ENCODE results near the gene ZNF335. TPM values are rescaled to one million over a fixed set of nuclear protein-coding genes. Genes with fewer than 3 reads are reported as not detected.

The ZNF335 gene
- total and polyA plus RNA-seq, 7 experiments from 2014 or later = 7.1 to 95.2 (median 49.7) TPM

DNA sequence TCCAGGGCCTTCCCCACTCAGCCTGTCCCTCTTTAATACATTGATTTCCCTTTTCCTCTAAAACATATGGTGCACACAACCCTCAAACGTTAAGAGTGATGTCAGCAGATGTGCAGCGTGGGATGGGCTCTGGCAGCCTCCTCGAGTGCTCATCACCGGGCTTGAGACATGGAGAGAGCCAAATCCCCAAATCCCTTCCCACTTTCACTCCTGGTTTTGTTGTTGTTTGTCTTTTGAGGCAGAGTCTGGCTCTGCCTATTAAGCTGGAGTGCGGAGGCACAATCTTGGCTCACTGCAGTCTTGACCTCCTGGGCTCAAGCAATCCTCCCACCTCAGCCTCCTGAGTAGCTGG lies 54.2 kb downstream of the ZNF335 start:
- Mint-ChIP-seq H3K27ac (no peak overlapping the region), H3K4me3 (no peak overlapping the region), H3K27me3 (peaks cover 17 to 43% (median 21%) of the 10 kb centered on the region in 5 donors), H3K9me3 (no peaks in the 10 kb centered on the region), H3K36me3 (no peaks in the 10 kb centered on the region), H3K4me1 (peaks cover 0 to 6% (median 0%) of the 10 kb centered on the region in 7 donors)
- intact Hi-C loops (cut with micrococcal nuclease) = no loop called here
- DNase-seq (no peak), ATAC-seq (no peak)
- Histone ChIP-seq H3K4me1 (ENCODE audit: control insufficient read depth in 2 of 2, insufficient read depth in 2 of 2, low read length in 2 of 2) (no peaks in the 10 kb centered on the region), H3K27ac (ENCODE audit: low read depth, low read length) (no peak overlapping the region), H3K36me3 (ENCODE audit: control insufficient read depth in 2 of 3, insufficient read depth in 3 of 3, low read length in 3 of 3) (no peaks in the 10 kb centered on the region), H3K9me3 (ENCODE audit: control insufficient read depth in 2 of 3, low read length in 3 of 3) (no peaks in the 10 kb centered on the region), H3K4me3 (ENCODE audit: low read length) (no peak overlapping the region), H3K27me3 (ENCODE audit: control insufficient read depth in 2 of 2, insufficient read depth in 2 of 2, low read length in 2 of 2) (no peaks in the 10 kb centered on the region)
- CTCF ChIA-PET = interaction anchor here (0.6 kb wide), 1 partner anchor 100 kb away, joined by 3 read pairs; no protein-coding TSS in a partner anchor
- POLR2A ChIA-PET = interaction anchor here (1.4 kb wide), 1 partner anchor 12 kb away, joined by 5 read pairs; no protein-coding TSS in a partner anchor

- Histone ChIP-seq H3K27ac (ENCODE audit: low read depth, low read length) (no peak overlapping the region), H3K36me3 (ENCODE audit: control insufficient read depth in 2 of 3, insufficient read depth in 3 of 3, low read length in 3 of 3) (no peaks in the 10 kb centered on the region), H3K27me3 (ENCODE audit: control insufficient read depth in 2 of 2, insufficient read depth in 2 of 2, low read length in 2 of 2) (no peaks in the 10 kb centered on the region), H3K4me3 (ENCODE audit: low read length) (no peak overlapping the region), H3K9me3 (ENCODE audit: control insufficient read depth in 2 of 3, low read length in 3 of 3) (no peaks in the 10 kb centered on the region), H3K4me1 (ENCODE audit: control insufficient read depth in 2 of 2, insufficient read depth in 2 of 2, low read length in 2 of 2) (peaks cover 13 to 17% of the 10 kb centered on the region in 2 donors)
- Mint-ChIP-seq H3K9me3 (no peaks in the 10 kb centered on the region), H3K36me3 (no peaks in the 10 kb centered on the region), H3K27me3 (peaks cover 16 to 29% (median 22%) of the 10 kb centered on the region in 5 donors), H3K4me1 (peaks cover 0 to 21% (median 16%) of the 10 kb centered on the region in 7 donors), H3K4me3 (peak overlapping the region in 2 of 10 donors; percentile 37 to 41), H3K27ac (no peak overlapping the region)
- ChIA-PET CTCF (no interaction called here), POLR2A (no interaction called here)
- ATAC-seq (no peak), DNase-seq (no peak)
- intact Hi-C loops (cut with micrococcal nuclease) = no loop called here
Observed at GRCh38 chr20:45913116-45913515, 58.9 kb downstream of the ZNF335 start.

GRCh38 chr20:45912344-45912682 lies 59.7 kb downstream of the ZNF335 start:
- Histone ChIP-seq H3K4me1 (ENCODE audit: control insufficient read depth in 2 of 2, insufficient read depth in 2 of 2, low read length in 2 of 2) (peaks cover 13 to 17% of the 10 kb centered on the region in 2 donors), H3K9me3 (ENCODE audit: control insufficient read depth in 2 of 3, low read length in 3 of 3) (no peaks in the 10 kb centered on the region), H3K4me3 (ENCODE audit: low read length) (no peak overlapping the region), H3K27me3 (ENCODE audit: control insufficient read depth in 2 of 2, insufficient read depth in 2 of 2, low read length in 2 of 2) (no peaks in the 10 kb centered on the region), H3K36me3 (ENCODE audit: control insufficient read depth in 2 of 3, insufficient read depth in 3 of 3, low read length in 3 of 3) (no peaks in the 10 kb centered on the region), H3K27ac (ENCODE audit: low read depth, low read length) (no peak overlapping the region)
- ATAC-seq = no peak
- ChIA-PET CTCF (no interaction called here), POLR2A (no interaction called here)
- Mint-ChIP-seq H3K4me1 (peaks cover 0 to 21% (median 16%) of the 10 kb centered on the region in 7 donors), H3K27ac (no peak overlapping the region), H3K9me3 (no peaks in the 10 kb centered on the region), H3K36me3 (no peaks in the 10 kb centered on the region), H3K4me3 (peak overlapping the region in 9 of 10 donors; percentile 51 to 84 (median 66)), H3K27me3 (peaks cover 16 to 25% (median 22%) of the 10 kb centered on the region in 5 donors)
- intact Hi-C loops (cut with micrococcal nuclease) = no loop called here
- DNase-seq = no peak

GRCh38 chr20:45911486-45912343 lies 60.3 kb downstream of the ZNF335 start, which contains the start of gene PLTP:
Gene PLTP, minus strand, starts transcription at chr20:45912155. Its CDS starts 703 bp downstream, at chr20:45911452.
- H3K27me3 Mint-ChIP-seq = peaks cover 15 to 24% (median 18%) of the 10 kb centered on the region in 5 donors
- no peaks in the 10 kb centered on the region for H3K36me3 ChIP-seq (ENCODE audit: control insufficient read depth in 2 of 3, insufficient read depth in 3 of 3, low read length in 3 of 3)
- ChIA-PET CTCF (no interaction called here), POLR2A (interaction anchor here (0.6 to 3.2 kb wide), 2 partner anchors 22 kb away, joined by 3 to 18 read pairs; partner anchors contain the start of gene PCIF1)
- intact Hi-C loops (cut with micrococcal nuclease) = loop anchor here (1.0 to 2.0 kb wide), 5 partner anchors 22 to 61 kb away; partner anchors contain the start of genes ACOT8 (in 1 of the 2), PCIF1 (in 1 of the 2), ZNF335 (in 1 of the 2) and ZSWIM1 (in 1 of the 2)
- no peaks in the 10 kb centered on the region for H3K9me3 ChIP-seq (ENCODE audit: control insufficient read depth in 2 of 3, low read length in 3 of 3)
- H3K27ac Mint-ChIP-seq = peak within 1 kb of the TSS in 4 of 9 donors; percentile 25 to 46 (median 41)
- peaks cover 0 to 21% (median 16%) of the 10 kb centered on the region in 7 donors for H3K4me1 Mint-ChIP-seq
- H3K36me3 Mint-ChIP-seq = no peaks in the 10 kb centered on the region
- no peaks in the 10 kb centered on the region for H3K9me3 Mint-ChIP-seq
- H3K27me3 ChIP-seq (ENCODE audit: control insufficient read depth in 2 of 2, insufficient read depth in 2 of 2, low read length in 2 of 2) = no peaks in the 10 kb centered on the region
- peak within 1 kb of the TSS; percentile 2 for H3K27ac ChIP-seq (ENCODE audit: low read depth, low read length)
- peak; percentile 15 for ATAC-seq
- peaks cover 13 to 17% of the 10 kb centered on the region in 2 donors for H3K4me1 ChIP-seq (ENCODE audit: control insufficient read depth in 2 of 2, insufficient read depth in 2 of 2, low read length in 2 of 2)
- peak within 1 kb of the TSS; percentile 76 for H3K4me3 ChIP-seq (ENCODE audit: low read length)
- DNase-seq = peak in 7 of 9 donors; percentile 16 to 40 (median 32)
- peak within 1 kb of the TSS; percentile 59 to 84 (median 80) for H3K4me3 Mint-ChIP-seq

GRCh38 chr20:45910670-45911485 lies 61.1 kb downstream of the ZNF335 start:
- peak overlapping the region; percentile 76 for H3K4me3 ChIP-seq (ENCODE audit: low read length)
- DNase-seq (peak; percentile 54 to 93 (median 67)), ATAC-seq (peak; percentile 93)
- H3K27me3 ChIP-seq (ENCODE audit: control insufficient read depth in 2 of 2, insufficient read depth in 2 of 2, low read length in 2 of 2) = no peaks in the 10 kb centered on the region
- H3K27me3 Mint-ChIP-seq = peaks cover 6 to 18% (median 10%) of the 10 kb centered on the region in 5 donors
- H3K9me3 ChIP-seq (ENCODE audit: control insufficient read depth in 2 of 3, low read length in 3 of 3) = no peaks in the 10 kb centered on the region
- H3K36me3 Mint-ChIP-seq = no peaks in the 10 kb centered on the region
- POLR2A ChIA-PET = interaction anchor here (0.6 to 3.2 kb wide), 2 partner anchors 21 to 23 kb away, joined by 3 to 18 read pairs; partner anchors contain the start of gene PCIF1
- H3K4me1 Mint-ChIP-seq = peaks cover 0 to 21% (median 16%) of the 10 kb centered on the region in 7 donors
- H3K27ac Mint-ChIP-seq = peak overlapping the region in 5 of 9 donors; percentile 25 to 67 (median 46)
- H3K27ac ChIP-seq (ENCODE audit: low read depth, low read length) = peak overlapping the region; percentile 2
- peaks cover 13 to 17% of the 10 kb centered on the region in 2 donors for H3K4me1 ChIP-seq (ENCODE audit: control insufficient read depth in 2 of 2, insufficient read depth in 2 of 2, low read length in 2 of 2)
- peak overlapping the region; percentile 59 to 84 (median 80) for H3K4me3 Mint-ChIP-seq
- intact Hi-C loops (cut with micrococcal nuclease) = loop anchor here (1.0 to 2.0 kb wide), 5 partner anchors 22 to 62 kb away; partner anchors contain the start of genes ACOT8 (in 1 of the 2), PCIF1 (in 1 of the 2), ZNF335 (in 1 of the 2) and ZSWIM1 (in 1 of the 2)
- H3K9me3 Mint-ChIP-seq = no peaks in the 10 kb centered on the region
- CTCF ChIA-PET = no interaction called here
- no peaks in the 10 kb centered on the region for H3K36me3 ChIP-seq (ENCODE audit: control insufficient read depth in 2 of 3, insufficient read depth in 3 of 3, low read length in 3 of 3)
